Measurements from ENCODE around the gene MOV10L1. TPM values are rescaled to one million over a fixed set of nuclear protein-coding genes. Genes with fewer than 3 reads are reported as not detected.
"Not testable (repeated sequence)": the region's sequence is repeated elsewhere in the genome, so short reads cannot be mapped to it uniquely, and the experiment has no call there.

Gene MOV10L1
- total and polyA plus RNA-seq, 4 donors, result 0.27 to 11.9 (median 0.43) TPM

DNA sequence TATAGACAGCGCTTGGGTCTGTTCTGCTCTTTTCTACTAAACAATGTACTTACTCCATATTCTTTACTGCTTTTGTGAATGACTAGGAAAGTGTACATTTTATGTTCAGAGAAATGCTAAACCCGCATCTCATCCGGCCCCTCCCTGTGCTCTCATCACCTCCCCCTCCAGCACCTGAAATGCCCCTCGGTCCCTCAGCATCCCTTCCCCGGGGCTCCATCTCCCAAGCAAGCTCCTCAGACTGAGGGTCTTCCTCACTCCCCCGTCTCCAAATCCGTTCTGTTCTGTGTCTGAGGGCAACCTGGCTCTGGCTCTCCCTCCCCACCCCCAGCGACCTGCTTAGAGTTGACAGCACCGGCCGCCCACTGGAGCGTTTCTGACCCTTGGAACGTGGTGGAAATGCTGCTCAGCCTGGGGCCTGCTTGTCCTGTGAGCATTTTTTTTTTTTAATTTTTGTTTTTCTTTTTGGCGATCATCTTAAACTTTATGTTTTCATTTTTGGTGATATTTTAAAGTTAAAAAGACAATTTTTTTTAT, 112.4 kb downstream of the MOV10L1 start:
- peak overlapping the region; percentile 91 for H3K4me3 ChIP-seq
- DNase-seq (no peak), ATAC-seq (ENCODE audit: insufficient read depth, low FRiP score) (no peak)
- no peaks in the 10 kb centered on the region for H3K9me3 ChIP-seq (ENCODE audit: control insufficient read depth in 4 of 4, insufficient read depth in 3 of 4, low read length in 3 of 4)
- peaks cover 4 to 30% (median 15%) of the 10 kb centered on the region in 4 donors for H3K36me3 ChIP-seq (ENCODE audit: control insufficient read depth in 4 of 4, insufficient read depth in 4 of 4, low read length in 4 of 4)
- no peaks in the 10 kb centered on the region for H3K27me3 ChIP-seq (ENCODE audit: control insufficient read depth in 3 of 3, insufficient read depth in 3 of 3, low read length in 2 of 3)
- peak overlapping the region in 1 of 2 donors; percentile 42 for H3K9ac ChIP-seq (ENCODE audit: insufficient read depth in 1 of 2, low read length in 2 of 2)
- WGBS, 2 donors, result 74 to 77% methylated on average over 13 of the region's 13 CpGs
- peaks cover 0 to 17% (median 0%) of the 10 kb centered on the region in 5 donors for H3K4me1 ChIP-seq (ENCODE audit: control insufficient read depth in 5 of 5, insufficient read depth in 5 of 5, low read length in 5 of 5)
- no peak overlapping the region for H3K27ac ChIP-seq (ENCODE audit: low read depth in 1 of 2, low read length in 1 of 2)
- TF ChIP-seq, protein P1, sequence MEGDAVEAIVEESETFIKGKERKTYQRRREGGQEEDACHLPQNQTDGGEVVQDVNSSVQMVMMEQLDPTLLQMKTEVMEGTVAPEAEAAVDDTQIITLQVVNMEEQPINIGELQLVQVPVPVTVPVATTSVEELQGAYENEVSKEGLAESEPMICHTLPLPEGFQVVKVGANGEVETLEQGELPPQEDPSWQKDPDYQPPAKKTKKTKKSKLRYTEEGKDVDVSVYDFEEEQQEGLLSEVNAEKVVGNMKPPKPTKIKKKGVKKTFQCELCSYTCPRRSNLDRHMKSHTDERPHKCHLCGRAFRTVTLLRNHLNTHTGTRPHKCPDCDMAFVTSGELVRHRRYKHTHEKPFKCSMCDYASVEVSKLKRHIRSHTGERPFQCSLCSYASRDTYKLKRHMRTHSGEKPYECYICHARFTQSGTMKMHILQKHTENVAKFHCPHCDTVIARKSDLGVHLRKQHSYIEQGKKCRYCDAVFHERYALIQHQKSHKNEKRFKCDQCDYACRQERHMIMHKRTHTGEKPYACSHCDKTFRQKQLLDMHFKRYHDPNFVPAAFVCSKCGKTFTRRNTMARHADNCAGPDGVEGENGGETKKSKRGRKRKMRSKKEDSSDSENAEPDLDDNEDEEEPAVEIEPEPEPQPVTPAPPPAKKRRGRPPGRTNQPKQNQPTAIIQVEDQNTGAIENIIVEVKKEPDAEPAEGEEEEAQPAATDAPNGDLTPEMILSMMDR (IDR thresholded peaks at IDR 0.05; ENCODE audit: control extremely low read depth, extremely low read depth), result no peak

DNA sequence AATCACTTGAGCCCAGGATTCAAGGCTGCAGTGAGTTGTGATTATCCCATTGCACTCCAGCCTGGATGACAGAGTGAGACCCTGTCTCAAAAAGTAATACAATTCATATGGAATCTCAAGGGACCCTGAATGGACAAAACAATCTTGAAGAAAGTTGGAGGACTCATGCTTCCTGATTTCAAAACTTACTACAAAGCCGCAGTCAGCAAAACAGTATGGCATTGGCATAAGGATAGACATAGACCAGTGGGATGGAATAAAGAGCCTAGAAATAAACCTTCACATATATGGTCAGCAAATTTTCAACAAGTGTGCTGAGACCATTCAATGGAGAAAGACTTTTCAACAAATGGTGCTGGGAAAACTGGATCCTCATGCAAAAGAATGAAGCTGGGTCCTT, 113.5 kb downstream of the MOV10L1 start:
- TF ChIP-seq, protein P1 (IDR thresholded peaks at IDR 0.05; ENCODE audit: control extremely low read depth, extremely low read depth), result no peak
- no peaks in the 10 kb centered on the region for H3K27me3 ChIP-seq (ENCODE audit: control insufficient read depth in 3 of 3, insufficient read depth in 3 of 3, low read length in 2 of 3)
- 97% methylated on average over 1 of the region's 1 CpG for WGBS, 2 donors
- H3K27ac ChIP-seq (ENCODE audit: low read depth in 1 of 2, low read length in 1 of 2), result no peak overlapping the region
- ATAC-seq (ENCODE audit: insufficient read depth, low FRiP score), result no peak
- no peak overlapping the region for H3K4me3 ChIP-seq
- no peak for DNase-seq
- peaks cover 0 to 17% (median 0%) of the 10 kb centered on the region in 5 donors for H3K4me1 ChIP-seq (ENCODE audit: control insufficient read depth in 5 of 5, insufficient read depth in 5 of 5, low read length in 5 of 5)
- H3K9me3 ChIP-seq (ENCODE audit: control insufficient read depth in 4 of 4, insufficient read depth in 3 of 4, low read length in 3 of 4), result no peaks in the 10 kb centered on the region
- no peak overlapping the region for H3K9ac ChIP-seq (ENCODE audit: insufficient read depth in 1 of 2, low read length in 2 of 2)
- H3K36me3 ChIP-seq (ENCODE audit: control insufficient read depth in 4 of 4, insufficient read depth in 4 of 4, low read length in 4 of 4), result peaks cover 0 to 26% (median 17%) of the 10 kb centered on the region in 4 donors

DNA sequence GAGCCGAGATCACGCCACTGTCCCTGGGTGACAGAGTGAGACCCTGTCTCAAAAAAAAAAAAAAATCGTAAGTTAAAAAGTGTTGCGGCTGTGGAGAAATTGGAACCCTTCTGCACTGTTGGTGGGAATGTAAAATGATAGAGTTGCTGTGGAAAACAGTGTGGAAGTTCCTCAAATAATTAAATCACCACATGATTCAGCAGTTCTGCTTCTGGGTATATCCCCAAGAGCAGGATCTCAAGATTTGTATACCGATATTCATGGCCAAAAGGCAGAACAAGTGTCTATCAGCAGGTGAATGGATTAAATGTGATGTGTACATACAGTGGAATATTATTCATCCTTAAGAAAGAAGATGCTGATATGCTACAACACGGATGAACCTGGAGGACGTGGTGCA, 114.8 kb downstream of the MOV10L1 start:
- Histone ChIP-seq H3K4me3 (no peak overlapping the region), H3K36me3 (ENCODE audit: control insufficient read depth in 4 of 4, insufficient read depth in 4 of 4, low read length in 4 of 4) (peaks cover 3 to 33% (median 17%) of the 10 kb centered on the region in 4 donors), H3K9ac (ENCODE audit: insufficient read depth in 1 of 2, low read length in 2 of 2) (no peak overlapping the region), H3K4me1 (ENCODE audit: control insufficient read depth in 5 of 5, insufficient read depth in 5 of 5, low read length in 5 of 5) (peaks cover 0 to 16% (median 0%) of the 10 kb centered on the region in 5 donors), H3K27ac (ENCODE audit: low read depth in 1 of 2, low read length in 1 of 2) (no peak overlapping the region), H3K27me3 (ENCODE audit: control insufficient read depth in 3 of 3, insufficient read depth in 3 of 3, low read length in 2 of 3) (no peaks in the 10 kb centered on the region), H3K9me3 (ENCODE audit: control insufficient read depth in 4 of 4, insufficient read depth in 3 of 4, low read length in 3 of 4) (no peaks in the 10 kb centered on the region)
- TF ChIP-seq, protein P1 (IDR thresholded peaks at IDR 0.05; ENCODE audit: control extremely low read depth, extremely low read depth), result no peak
- DNase-seq (no peak), ATAC-seq (ENCODE audit: insufficient read depth, low FRiP score) (no peak)
- 69 to 85% methylated on average over 7 of the region's 7 CpGs for WGBS, 2 donors

DNA sequence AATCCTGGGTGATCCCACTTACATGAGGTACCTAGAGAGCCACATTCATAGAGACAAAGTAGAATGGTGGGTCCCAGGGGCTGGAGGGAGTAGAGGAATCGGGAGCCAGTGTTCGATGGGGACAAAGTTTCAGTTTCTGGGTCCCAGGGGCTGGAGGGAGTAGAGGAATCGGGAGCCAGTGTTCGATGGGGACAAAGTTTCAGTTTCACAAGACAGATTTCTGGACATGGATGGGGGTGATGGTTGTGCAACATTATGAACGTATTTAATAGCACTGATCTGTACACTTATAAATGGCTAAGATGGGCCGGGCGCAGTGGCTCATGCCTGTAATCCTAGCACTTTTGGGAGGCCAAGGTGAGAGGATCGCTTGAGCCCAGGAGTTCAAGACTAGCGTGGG, 115.2 kb downstream of the MOV10L1 start:
- not testable (repeated sequence) for DNase-seq; H3K4me3 ChIP-seq; H3K27me3 ChIP-seq (ENCODE audit: control insufficient read depth in 3 of 3, insufficient read depth in 3 of 3, low read length in 2 of 3); H3K9me3 ChIP-seq (ENCODE audit: control insufficient read depth in 4 of 4, insufficient read depth in 3 of 4, low read length in 3 of 4); H3K9ac ChIP-seq (ENCODE audit: insufficient read depth in 1 of 2, low read length in 2 of 2); H3K27ac ChIP-seq (ENCODE audit: low read depth in 1 of 2, low read length in 1 of 2); ATAC-seq (ENCODE audit: insufficient read depth, low FRiP score)
- peaks cover 3 to 34% (median 18%) of the 10 kb centered on the region in 4 donors for H3K36me3 ChIP-seq (ENCODE audit: control insufficient read depth in 4 of 4, insufficient read depth in 4 of 4, low read length in 4 of 4)
- H3K4me1 ChIP-seq (ENCODE audit: control insufficient read depth in 5 of 5, insufficient read depth in 5 of 5, low read length in 5 of 5), result peaks cover 0 to 12% (median 0%) of the 10 kb centered on the region in 5 donors
- WGBS, 2 donors, result 79 to 84% methylated on average over 9 of the region's 9 CpGs
